ENCODE results near the gene RBM44. TPM values are rescaled to one million over a fixed set of nuclear protein-coding genes. Genes with fewer than 3 reads are reported as not detected.
"Not testable (repeated sequence)": the region's sequence is repeated elsewhere in the genome, so short reads cannot be mapped to it uniquely, and the experiment has no call there.

RBM44 gene
- total and polyA plus RNA-seq, 3 donors from 2014 or later = 15.0 to 23.4 (median 21.1) TPM

- Histone ChIP-seq H3K36me3 (ENCODE audit: low read depth, missing control alignments) (no peaks in the 10 kb centered on the region), H3K27me3 (no peaks in the 10 kb centered on the region), H3K27ac (no peak overlapping the region), H3K9me3 (no peaks in the 10 kb centered on the region), H3K4me3 (no peak overlapping the region), H3K4me1 (no peaks in the 10 kb centered on the region)
- TF ChIP-seq CTCF (IDR thresholded peaks at IDR 0.05) (no peak), POLR2A (IDR thresholded peaks at IDR 0.05) (no peak)
- WGBS, 2 donors = 73 to 88% methylated on average over 3 of the region's 3 CpGs
- DNase-seq = no peak
- intact Hi-C loops (cut with DNase I; ENCODE audit: low total_unique reads) = no loop called here
These were observed 26.1 kb upstream of the RBM44 start for GRCh38 chr2:237772513-237772912.

GRCh38 chr2:237773826-237774225 is 24.8 kb upstream of the RBM44 start:
- no peaks in the 10 kb centered on the region for H3K27me3 ChIP-seq
- no peak for DNase-seq
- intact Hi-C loops (cut with DNase I; ENCODE audit: low total_unique reads) = no loop called here
- H3K4me3 ChIP-seq = no peak overlapping the region
- H3K9me3 ChIP-seq = no peaks in the 10 kb centered on the region
- H3K27ac ChIP-seq = no peak overlapping the region
- WGBS, 2 donors = 87 to 89% methylated on average over 15 of the region's 15 CpGs
- TF ChIP-seq POLR2A (IDR thresholded peaks at IDR 0.05) (no peak), CTCF (IDR thresholded peaks at IDR 0.05) (no peak)
- no peaks in the 10 kb centered on the region for H3K36me3 ChIP-seq (ENCODE audit: low read depth, missing control alignments)
- H3K4me1 ChIP-seq = no peaks in the 10 kb centered on the region

- no peaks in the 10 kb centered on the region for H3K36me3 ChIP-seq (ENCODE audit: low read depth, missing control alignments)
- TF ChIP-seq CTCF (IDR thresholded peaks at IDR 0.05) (peak in 2 of 3 experiments; percentile 47 to 49), POLR2A (IDR thresholded peaks at IDR 0.05) (no peak)
- no peak overlapping the region for H3K27ac ChIP-seq
- 83% methylated on average over 13 of the region's 13 CpGs for WGBS, 2 donors
- intact Hi-C loops (cut with DNase I; ENCODE audit: low total_unique reads) = no loop called here
- peak; percentile 63 for DNase-seq
- H3K4me1 ChIP-seq = no peaks in the 10 kb centered on the region
- H3K9me3 ChIP-seq = no peaks in the 10 kb centered on the region
- no peaks in the 10 kb centered on the region for H3K27me3 ChIP-seq
- no peak overlapping the region for H3K4me3 ChIP-seq
These were observed 23.6 kb upstream of the RBM44 start for GRCh38 chr2:237774811-237775553.

- H3K4me1 ChIP-seq = no peaks in the 10 kb centered on the region
- no peaks in the 10 kb centered on the region for H3K36me3 ChIP-seq (ENCODE audit: low read depth, missing control alignments)
- no peak overlapping the region for H3K4me3 ChIP-seq
- intact Hi-C loops (cut with DNase I; ENCODE audit: low total_unique reads) = no loop called here
- TF ChIP-seq CTCF (IDR thresholded peaks at IDR 0.05) (no peak), POLR2A (IDR thresholded peaks at IDR 0.05) (no peak)
- H3K9me3 ChIP-seq = no peaks in the 10 kb centered on the region
- H3K27ac ChIP-seq = no peak overlapping the region
- WGBS, 2 donors = 91 to 97% methylated on average over 11 to 14 of the region's 14 CpGs
- DNase-seq = no peak
- H3K27me3 ChIP-seq = no peaks in the 10 kb centered on the region
These were observed 19.1 kb upstream of the RBM44 start for GRCh38 chr2:237779521-237779920.

- 81 to 83% methylated on average over 7 of the region's 7 CpGs for WGBS, 2 donors
- H3K27ac ChIP-seq = no peak overlapping the region
- TF ChIP-seq CTCF (IDR thresholded peaks at IDR 0.05) (no peak), POLR2A (IDR thresholded peaks at IDR 0.05) (no peak)
- H3K4me1 ChIP-seq = no peaks in the 10 kb centered on the region
- intact Hi-C loops (cut with DNase I; ENCODE audit: low total_unique reads) = no loop called here
- no peak for DNase-seq
- no peaks in the 10 kb centered on the region for H3K36me3 ChIP-seq (ENCODE audit: low read depth, missing control alignments)
- no peaks in the 10 kb centered on the region for H3K27me3 ChIP-seq
- no peak overlapping the region for H3K4me3 ChIP-seq
- no peaks in the 10 kb centered on the region for H3K9me3 ChIP-seq
These were observed 16.4 kb upstream of the RBM44 start for GRCh38 chr2:237782181-237782580.

GRCh38 chr2:237783678-237784077 is 14.9 kb upstream of the RBM44 start:
- H3K36me3 ChIP-seq (ENCODE audit: low read depth, missing control alignments); H3K27me3 ChIP-seq; H3K4me3 ChIP-seq; H3K4me1 ChIP-seq; DNase-seq; H3K27ac ChIP-seq; intact Hi-C loops (cut with DNase I; ENCODE audit: low total_unique reads); H3K9me3 ChIP-seq: not testable (repeated sequence)
- WGBS, 2 donors = 95 to 100% methylated on average over 4 of the region's 5 CpGs

All from testis (tissue), 3 donors.